Osteocyte (in vitro differentiated cells): Measurements from ENCODE around the gene NGB. TPM values are rescaled to one million over a fixed set of nuclear protein-coding genes. Genes with fewer than 3 reads are reported as not detected.

Experiments
- DNase-seq: peaks from one replicate; pipeline ENCODE4 v3.0.0; 2021; ENCODE audit warnings: mixed read lengths; ENCODE audit not compliant: unreplicated experiment; ENCODE audit errors: extremely low spot score
- H3K27ac Mint-ChIP-seq: one replicate; pipeline ENCODE4 v1.8.0; 2021; ENCODE audit warnings: mild to moderate bottlenecking, mixed read lengths; ENCODE audit not compliant: unreplicated experiment
- H3K27me3 Mint-ChIP-seq: one replicate; pipeline ENCODE4 v1.8.0; 2021; ENCODE audit warnings: mixed read lengths; ENCODE audit not compliant: unreplicated experiment
- H3K36me3 Mint-ChIP-seq: one replicate; pipeline ENCODE4 v1.8.0; 2021; ENCODE audit warnings: mixed read lengths; ENCODE audit not compliant: unreplicated experiment
- H3K4me1 Mint-ChIP-seq: one replicate; pipeline ENCODE4 v1.8.0; 2021; ENCODE audit warnings: mixed read lengths; ENCODE audit not compliant: unreplicated experiment
- H3K4me3 Mint-ChIP-seq: one replicate; pipeline ENCODE4 v1.8.0; 2021; ENCODE audit warnings: mild to moderate bottlenecking, moderate library complexity, mixed read lengths; ENCODE audit not compliant: unreplicated experiment
- H3K9me3 Mint-ChIP-seq: one replicate; pipeline ENCODE4 v1.8.0; 2021; ENCODE audit warnings: mixed read lengths; ENCODE audit not compliant: unreplicated experiment
- CTCF ChIP-seq: fragments of 200-600 bp; sonication (generic); IDR thresholded peaks from 2 replicates; pipeline ENCODE4 v1.5.0; 2021; ENCODE audit warnings: antibody characterized with exemption, mild to moderate bottlenecking, moderate library complexity
- total RNA-seq: library from RNA; stranded (reverse); gene quantifications from 2 replicates; pipeline ENCODE4 v1.2.1, GENCODE V29; 2021

The NGB gene
- total RNA-seq, 1 donor from 2014 or later: not detected

- Mint-ChIP-seq H3K4me1 (peaks cover 27% of the 10 kb centered on the region), H3K27ac (no peak overlapping the region), H3K9me3 (no peaks in the 10 kb centered on the region), H3K4me3 (no peak overlapping the region), H3K36me3 (peaks cover 3% of the 10 kb centered on the region), H3K27me3 (no peaks in the 10 kb centered on the region)
- no peak for TF ChIP-seq CTCF
- no peak for DNase-seq
These were observed 40.2 kb upstream of the NGB start for GRCh38 chr14:77311217-77311616.

- Mint-ChIP-seq H3K9me3 (no peaks in the 10 kb centered on the region), H3K4me1 (peaks cover 30% of the 10 kb centered on the region), H3K27me3 (no peaks in the 10 kb centered on the region), H3K36me3 (peaks cover 3% of the 10 kb centered on the region), H3K27ac (no peak overlapping the region), H3K4me3 (no peak overlapping the region)
- no peak for DNase-seq
- no peak for TF ChIP-seq CTCF
These were observed 39.0 kb upstream of the NGB start for GRCh38 chr14:77310026-77310425.

GRCh38 chr14:77309131-77309530 is 38.1 kb upstream of the NGB start:
- Mint-ChIP-seq H3K36me3 (peaks cover 3% of the 10 kb centered on the region), H3K4me3 (no peak overlapping the region), H3K4me1 (peaks cover 30% of the 10 kb centered on the region), H3K9me3 (no peaks in the 10 kb centered on the region), H3K27ac (no peak overlapping the region), H3K27me3 (no peaks in the 10 kb centered on the region)
- TF ChIP-seq CTCF: no peak
- no peak for DNase-seq

- H3K9me3 Mint-ChIP-seq: no peaks in the 10 kb centered on the region
- H3K4me3 Mint-ChIP-seq: peak overlapping the region; percentile 61
- H3K4me1 Mint-ChIP-seq: peaks cover 41% of the 10 kb centered on the region
- DNase-seq: no peak
- peaks cover 3% of the 10 kb centered on the region for H3K36me3 Mint-ChIP-seq
- peak overlapping the region; percentile 92 for H3K27ac Mint-ChIP-seq
- no peaks in the 10 kb centered on the region for H3K27me3 Mint-ChIP-seq
- no peak for TF ChIP-seq CTCF
These were observed 36.0 kb upstream of the NGB start for GRCh38 chr14:77306851-77307496.

GRCh38 chr14:77306416-77306815 is 35.4 kb upstream of the NGB start:
- Mint-ChIP-seq H3K27ac (peak overlapping the region; percentile 92), H3K4me3 (peak overlapping the region; percentile 61), H3K4me1 (peaks cover 42% of the 10 kb centered on the region), H3K36me3 (peaks cover 3% of the 10 kb centered on the region), H3K9me3 (no peaks in the 10 kb centered on the region), H3K27me3 (no peaks in the 10 kb centered on the region)
- no peak for DNase-seq
- no peak for TF ChIP-seq CTCF
